HG02981 (cell line): ENCODE data around the gene OLR1.

Experiments
- ATAC-seq: cut with Tn5 transposase; IDR thresholded peaks from one replicate; pipeline ENCODE4 v1.9.1; 2021; ENCODE audit warnings: mild to moderate bottlenecking, moderate library complexity; ENCODE audit not compliant: unreplicated experiment

OLR1 gene

DNA sequence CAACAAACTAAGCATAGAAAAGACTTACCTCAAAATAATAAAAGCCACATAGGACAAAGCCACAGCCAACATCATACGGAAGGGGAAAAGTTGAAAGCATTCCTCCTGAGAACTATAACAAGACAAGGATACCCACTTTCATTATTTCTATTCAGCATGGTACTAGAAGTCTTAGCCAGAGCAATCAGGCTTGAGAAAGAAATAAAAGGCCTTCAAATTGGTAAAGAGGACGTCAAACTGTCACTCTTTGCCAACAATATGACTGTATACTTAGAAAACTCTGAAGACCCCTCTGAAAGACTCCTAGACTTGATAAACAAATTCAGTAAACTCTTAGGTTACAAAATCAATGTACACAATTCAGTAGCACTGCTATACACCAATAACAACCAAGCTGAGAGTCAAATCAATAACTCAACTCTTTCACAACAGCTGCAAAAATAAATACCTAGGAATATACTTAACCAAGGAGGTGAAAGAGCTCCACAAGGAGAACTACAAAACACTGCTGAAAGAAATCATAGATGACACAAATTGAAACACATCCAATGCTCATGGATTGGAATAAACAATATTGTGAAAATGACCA, 61.6 kb downstream of the OLR1 start:
- ATAC-seq, result no peak
